ENCODE results near the gene PELI1.

DNA sequence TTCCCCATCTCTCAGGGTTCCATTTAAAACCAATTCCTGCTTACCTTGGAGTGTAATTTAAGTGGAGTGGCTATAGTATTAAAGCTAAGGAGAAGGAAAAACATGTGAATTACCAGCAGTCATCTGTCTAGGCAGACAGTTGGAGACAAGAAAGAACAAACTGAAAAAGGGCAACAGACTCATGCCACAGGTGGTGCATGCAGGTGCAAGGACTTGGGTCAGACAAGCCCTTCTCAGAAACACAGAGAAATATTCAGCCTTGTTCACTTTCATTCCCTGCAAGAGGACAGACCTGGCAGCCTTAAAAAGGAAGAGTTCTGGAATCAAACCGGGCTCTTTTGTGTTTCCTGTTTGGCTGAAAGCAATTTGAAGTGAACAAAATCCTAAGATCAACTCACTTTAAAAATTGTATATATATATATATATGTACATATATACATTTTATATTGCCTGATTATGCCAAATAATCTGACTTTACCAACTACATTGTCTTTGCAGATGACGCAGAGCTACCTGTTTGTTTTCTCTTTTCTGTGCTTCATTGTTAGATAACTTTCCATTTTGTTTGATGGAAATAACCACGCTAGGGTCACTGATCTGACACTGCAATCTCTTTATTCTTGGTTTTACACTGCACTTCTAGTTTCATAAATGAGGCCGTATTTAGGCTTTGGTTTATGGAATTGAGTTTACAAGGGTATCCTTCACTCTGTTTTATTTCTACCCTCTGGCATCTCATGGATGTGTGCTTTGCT, 89.9 kb downstream of the PELI1 start:
- TF ChIP-seq POLR2A (IDR thresholded peaks at IDR 0.05) (no peak), CTCF (IDR thresholded peaks at IDR 0.05) (no peak)
